Measurements from ENCODE around the gene FRMD8. TPM values are rescaled to one million over a fixed set of nuclear protein-coding genes. Genes with fewer than 3 reads are reported as not detected.

Gene FRMD8
- total RNA-seq, 1 donor from 2014 or later: 99.3 TPM

- intact Hi-C loops (cut with DNase I): no loop called here
- Histone ChIP-seq H3K36me3 (peaks cover 40 to 80% of the 10 kb centered on the region in 2 donors), H3K4me1 (peaks cover 16 to 73% of the 10 kb centered on the region in 2 donors)
Measured at GRCh38 chr11:65439331-65440181, 53.1 kb downstream of the FRMD8 start.

DNA sequence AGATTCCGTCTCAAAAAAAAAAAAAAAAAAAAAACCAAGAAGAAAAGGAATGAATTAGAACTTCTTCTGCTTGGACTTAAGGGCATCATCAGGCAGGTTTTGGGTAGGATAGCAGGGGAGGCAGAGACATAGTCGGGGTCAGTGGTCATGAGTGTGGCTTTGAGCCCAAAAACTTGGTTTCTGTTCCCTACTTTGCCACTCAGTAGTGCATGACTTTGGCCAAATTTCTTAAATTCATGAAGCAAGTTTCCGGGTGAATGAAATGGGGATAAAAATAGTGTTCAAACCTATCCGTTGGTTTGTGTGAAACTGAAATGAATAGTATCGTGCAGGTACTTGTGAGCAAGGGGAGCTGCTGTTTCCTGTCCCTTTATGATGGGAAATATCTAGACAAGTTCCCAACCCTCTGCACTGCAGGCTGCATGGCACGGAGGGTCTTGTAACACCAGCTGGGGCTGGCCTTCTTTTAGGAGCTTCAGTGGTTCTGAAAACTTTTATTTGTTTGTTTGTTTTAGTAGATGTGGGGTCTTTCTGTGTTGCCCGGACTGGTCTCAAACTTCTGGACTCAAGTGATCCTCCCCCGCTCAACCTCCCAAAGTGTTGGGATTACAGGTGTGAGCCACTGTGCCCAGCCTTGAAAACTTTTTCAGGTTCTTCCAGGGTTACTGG lies 54.5 kb downstream of the FRMD8 start:
- Histone ChIP-seq H3K27ac (peak overlapping the region; percentile 48 to 75), H3K4me3 (peak overlapping the region in 1 of 2 donors; percentile 13), H3K36me3 (peaks cover 39 to 80% of the 10 kb centered on the region in 2 donors), H3K27me3 (no peaks in the 10 kb centered on the region), H3K4me1 (peaks cover 11 to 62% of the 10 kb centered on the region in 2 donors), H3K9me3 (no peaks in the 10 kb centered on the region)
- intact Hi-C loops (cut with DNase I): no loop called here
- DNase-seq (ENCODE audit: low spot score in 2 of 2): peak in 1 of 2 donors; percentile 60
- TF ChIP-seq CTCF (IDR thresholded peaks at IDR 0.05): no peak

More at GRCh38 chr11:65439331-65440181, 53.1 kb downstream of the FRMD8 start:
- TF ChIP-seq CTCF (IDR thresholded peaks at IDR 0.05): no peak
- Histone ChIP-seq H3K4me3 (peak overlapping the region in 1 of 2 donors; percentile 32), H3K27me3 (no peaks in the 10 kb centered on the region), H3K27ac (peak overlapping the region; percentile 48 to 75), H3K9me3 (no peaks in the 10 kb centered on the region)
- DNase-seq (ENCODE audit: low spot score in 2 of 2): peak in 1 of 2 donors; percentile 56

- peak overlapping the region; percentile 71 to 75 for H3K27ac ChIP-seq
- peaks cover 33 to 71% of the 10 kb centered on the region in 2 donors for H3K36me3 ChIP-seq
- peak in 1 of 2 donors; percentile 71 for DNase-seq (ENCODE audit: low spot score in 2 of 2)
- peaks cover 11 to 50% of the 10 kb centered on the region in 2 donors for H3K4me1 ChIP-seq
- H3K27me3 ChIP-seq: no peaks in the 10 kb centered on the region
- H3K9me3 ChIP-seq: no peaks in the 10 kb centered on the region
- intact Hi-C loops (cut with DNase I): no loop called here
- H3K4me3 ChIP-seq: peak overlapping the region in 1 of 2 donors; percentile 6
- no peak for TF ChIP-seq CTCF (IDR thresholded peaks at IDR 0.05)
Measured at GRCh38 chr11:65442842-65443331, 56.5 kb downstream of the FRMD8 start.

GRCh38 chr11:65444314-65445051 lies 58.0 kb downstream of the FRMD8 start:
- peak in 1 of 2 donors; percentile 74 for DNase-seq (ENCODE audit: low spot score in 2 of 2)
- intact Hi-C loops (cut with DNase I): no loop called here
- H3K4me1 ChIP-seq: peaks cover 11 to 38% of the 10 kb centered on the region in 2 donors
- peaks cover 31 to 55% of the 10 kb centered on the region in 2 donors for H3K36me3 ChIP-seq
- H3K27me3 ChIP-seq: no peaks in the 10 kb centered on the region
- no peaks in the 10 kb centered on the region for H3K9me3 ChIP-seq
- no peak for TF ChIP-seq CTCF (IDR thresholded peaks at IDR 0.05)
- peak overlapping the region; percentile 68 to 75 for H3K27ac ChIP-seq
- no peak overlapping the region for H3K4me3 ChIP-seq

DNA sequence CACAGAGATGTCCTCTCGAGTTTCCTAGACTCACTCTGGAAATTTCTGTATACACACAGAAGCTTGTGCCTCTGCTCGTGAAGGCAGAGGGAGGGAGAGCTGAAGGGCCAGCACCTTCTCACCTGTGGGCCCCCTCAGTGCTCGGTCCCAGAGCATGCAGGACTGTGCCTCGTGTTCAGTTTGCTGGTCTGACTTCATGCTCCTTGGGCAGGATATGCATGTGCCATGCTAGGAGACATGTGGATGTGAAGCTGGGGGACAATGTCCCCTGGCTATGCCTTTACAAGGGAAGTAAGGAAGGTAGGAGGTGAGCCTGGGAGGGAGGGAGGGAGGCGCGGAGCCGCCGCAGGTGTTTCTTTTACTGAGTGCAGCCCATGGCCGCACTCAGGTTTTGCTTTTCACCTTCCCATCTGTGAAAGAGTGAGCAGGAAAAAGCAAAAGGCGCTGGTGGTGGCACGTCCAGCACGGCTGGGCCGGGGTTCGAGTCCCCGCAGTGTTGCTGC lies 58.7 kb downstream of the FRMD8 start:
- no peaks in the 10 kb centered on the region for H3K27me3 ChIP-seq
- no peak for TF ChIP-seq CTCF (IDR thresholded peaks at IDR 0.05)
- intact Hi-C loops (cut with DNase I): no loop called here
- peak overlapping the region; percentile 68 to 75 for H3K27ac ChIP-seq
- peaks cover 31 to 49% of the 10 kb centered on the region in 2 donors for H3K36me3 ChIP-seq
- DNase-seq (ENCODE audit: low spot score in 2 of 2): peak in 1 of 2 donors; percentile 71
- no peaks in the 10 kb centered on the region for H3K9me3 ChIP-seq
- H3K4me1 ChIP-seq: peaks cover 11 to 31% of the 10 kb centered on the region in 2 donors
- no peak overlapping the region for H3K4me3 ChIP-seq
